GM19468 (cell line): ENCODE results near the gene LMF2.
"Not testable (repeated sequence)": the region's sequence is repeated elsewhere in the genome, so short reads cannot be mapped to it uniquely, and the experiment has no call there.

ENCODE experiments used
- ATAC-seq: cut with Tn5 transposase; IDR thresholded peaks from one replicate; pipeline ENCODE4 v1.9.1; 2021; ENCODE audit warnings: mild to moderate bottlenecking, moderate library complexity, moderate number of reproducible peaks; ENCODE audit not compliant: unreplicated experiment; ENCODE audit errors: extremely low read depth

LMF2 gene

DNA sequence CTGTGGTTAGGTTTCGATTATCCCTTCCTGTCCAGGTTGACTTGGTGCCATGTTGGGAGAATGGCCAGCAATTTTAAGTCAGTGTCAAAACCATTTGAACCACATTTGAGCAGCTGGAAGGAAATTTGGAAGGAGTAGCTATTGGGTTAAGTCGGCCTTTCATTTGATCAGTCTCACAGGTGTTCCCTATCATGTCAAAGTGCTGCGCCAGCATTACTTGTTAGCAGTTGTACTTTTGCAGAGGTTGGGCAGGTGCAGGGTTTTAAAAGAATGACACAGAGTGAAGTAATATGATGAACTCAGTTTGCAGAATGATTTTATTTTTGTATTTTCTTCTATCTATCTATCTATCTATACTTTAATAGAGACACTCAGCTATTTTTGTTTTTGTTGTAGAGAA lies 28.7 kb upstream of the LMF2 start:
- no peak for ATAC-seq

DNA sequence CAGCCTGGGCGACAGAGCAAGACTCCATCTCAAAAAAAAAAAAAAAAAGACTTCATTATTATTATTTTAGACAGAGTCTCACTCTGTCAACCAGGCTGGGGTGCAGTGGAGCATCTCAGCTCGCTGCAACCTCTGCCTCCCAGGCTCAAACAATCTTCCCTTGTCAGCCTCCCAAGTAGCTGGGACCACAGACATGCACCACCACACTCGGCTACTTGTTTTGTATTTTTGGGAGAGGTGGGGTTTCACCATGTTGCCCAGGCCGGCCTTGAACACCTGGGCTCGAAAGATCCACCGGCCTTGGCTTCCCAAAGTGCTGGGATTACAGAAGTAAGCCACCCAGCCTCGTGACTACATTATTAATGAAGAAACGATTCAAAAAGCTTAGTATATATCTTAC lies 27.6 kb upstream of the LMF2 start:
- ATAC-seq: no peak

DNA sequence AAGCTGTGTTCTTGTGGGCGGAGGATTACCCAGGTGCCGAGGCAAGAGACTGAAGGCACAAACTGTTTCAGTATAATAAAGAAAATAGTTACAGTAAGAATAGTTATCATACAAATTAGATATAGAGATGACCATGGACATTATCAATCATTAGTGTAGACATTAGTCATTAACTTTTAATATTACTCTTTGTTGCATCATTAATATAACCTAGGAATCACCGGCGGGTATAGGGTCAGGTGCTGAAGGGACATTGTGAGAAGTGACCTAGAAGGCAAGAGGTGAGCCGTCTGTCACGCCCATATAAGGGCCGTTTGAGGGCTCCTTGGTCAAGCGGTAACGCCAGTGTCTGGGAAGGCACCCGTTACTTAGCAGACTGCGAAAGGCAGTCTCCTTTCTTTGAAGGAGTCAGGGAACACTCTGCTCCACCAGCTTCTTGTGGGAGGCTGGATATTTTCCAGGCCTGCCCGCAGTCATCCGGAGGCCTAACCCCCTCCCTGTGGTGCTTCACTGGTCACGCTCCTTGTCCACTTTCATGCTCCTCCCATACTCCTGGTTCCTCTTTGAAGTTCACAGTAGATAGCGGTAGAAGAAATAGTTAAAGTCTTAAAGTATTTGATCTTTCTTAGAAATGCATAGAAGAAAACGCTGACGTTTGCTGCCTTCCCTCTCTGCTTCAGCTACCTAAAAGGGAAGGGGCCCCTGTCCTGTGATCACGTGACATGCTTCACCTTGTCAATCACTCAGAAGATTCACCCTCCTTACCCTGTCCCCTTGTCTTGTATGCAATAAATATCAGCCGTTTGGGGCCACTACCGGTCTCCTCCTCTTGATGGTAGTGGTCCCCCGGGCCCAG lies 26.6 kb upstream of the LMF2 start:
- ATAC-seq: not testable (repeated sequence)

DNA sequence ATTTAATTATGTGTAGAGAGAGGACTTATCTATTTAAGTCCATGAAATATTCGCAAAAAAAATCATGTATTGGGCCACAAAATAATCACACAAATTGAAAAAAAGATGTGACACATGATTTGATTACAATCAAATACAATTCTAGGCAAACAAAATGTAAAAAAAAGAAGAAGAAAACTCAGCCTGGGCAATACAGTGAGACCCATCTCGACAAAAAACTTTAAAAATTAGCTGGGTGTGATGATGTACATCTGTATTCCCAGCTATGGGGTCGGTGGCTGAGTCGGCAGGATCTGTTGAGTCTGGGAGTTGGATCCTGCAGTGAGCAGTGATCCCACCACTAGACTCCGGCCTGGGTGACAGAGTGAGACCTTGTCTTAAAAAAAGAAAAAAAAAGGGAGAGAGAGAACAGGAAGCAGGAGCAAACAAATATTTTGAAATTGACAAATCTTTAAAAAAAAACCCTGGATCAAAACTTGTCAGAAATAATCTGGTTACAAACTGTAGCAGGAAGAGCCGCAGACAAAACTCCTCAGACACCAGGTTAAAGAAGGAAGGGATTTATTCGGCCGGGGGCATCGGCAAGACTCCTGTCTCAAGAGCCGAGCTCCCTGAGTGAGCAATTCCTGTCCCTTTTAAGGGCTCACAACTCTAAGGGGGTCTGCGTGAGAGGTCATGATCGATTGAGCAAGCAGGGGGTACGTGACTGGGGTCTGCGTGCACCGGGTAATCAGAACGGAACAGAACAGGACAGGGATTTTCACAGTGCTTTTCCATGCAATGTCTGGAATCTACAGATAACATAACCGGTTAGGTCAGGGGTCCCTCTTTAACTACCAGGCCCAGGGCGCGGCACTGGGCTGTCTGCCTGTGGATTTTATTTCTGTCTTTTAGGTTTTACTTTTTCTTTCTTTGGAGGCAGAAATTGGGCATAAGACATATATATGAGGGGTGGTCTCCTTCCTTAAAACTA lies 25.6 kb upstream of the LMF2 start:
- ATAC-seq: no peak

DNA sequence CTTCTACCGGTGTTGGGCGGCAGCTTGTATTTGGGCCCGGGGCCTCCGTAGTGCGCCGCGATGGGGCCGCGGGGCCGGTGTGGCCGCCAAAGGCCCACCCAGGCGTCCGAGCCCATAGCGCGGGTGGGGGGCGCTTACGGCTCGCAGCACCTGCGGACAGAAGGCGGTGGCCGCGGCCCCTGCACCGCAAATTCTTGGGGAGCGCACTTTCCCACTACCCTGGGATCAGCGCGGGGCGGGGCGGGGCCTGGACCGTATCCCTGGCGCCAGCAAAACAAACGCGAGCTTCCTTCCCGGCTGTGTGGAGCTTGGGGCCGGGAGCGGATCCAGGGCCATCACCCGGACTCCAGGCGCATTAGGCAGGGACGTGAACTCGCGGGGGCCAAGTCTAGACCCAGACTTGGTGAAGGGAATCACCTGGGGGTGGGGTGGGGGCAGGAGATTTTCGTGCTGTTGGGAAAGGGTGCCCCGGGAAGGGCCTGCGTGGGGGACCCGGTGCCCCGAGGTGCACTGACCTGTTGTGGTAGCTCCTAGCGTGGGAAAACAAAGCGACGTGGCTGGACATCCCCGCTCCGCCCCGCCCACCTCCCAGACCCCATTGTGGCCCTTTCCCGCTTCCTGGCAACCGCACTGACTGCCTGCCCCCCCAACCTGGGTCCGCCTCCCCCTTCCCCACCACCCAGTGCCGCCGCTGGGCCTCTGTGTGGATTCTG lies 24.6 kb upstream of the LMF2 start:
- no peak for ATAC-seq

DNA sequence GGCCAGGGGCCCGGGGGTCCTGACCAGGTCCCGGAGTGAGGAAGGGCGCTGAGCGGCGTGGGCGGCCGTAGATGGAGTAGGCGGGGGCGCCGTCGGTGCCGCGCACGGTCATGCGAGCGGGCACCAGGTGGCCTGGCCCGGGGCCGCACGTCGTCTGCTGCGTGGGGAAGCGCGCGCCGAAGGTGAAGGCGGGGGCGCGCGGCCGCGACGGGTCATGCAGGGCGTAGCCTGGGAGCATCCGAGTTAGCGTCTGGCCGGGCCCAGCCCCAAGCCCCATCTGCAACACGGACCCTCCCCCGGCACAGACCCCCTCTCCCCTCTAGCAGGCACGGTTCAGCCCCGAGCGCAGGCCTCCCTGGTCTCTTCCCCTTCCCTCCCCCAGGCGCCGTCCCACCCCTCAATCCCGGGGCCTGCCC lies 24.1 kb upstream of the LMF2 start:
- no peak for ATAC-seq

DNA sequence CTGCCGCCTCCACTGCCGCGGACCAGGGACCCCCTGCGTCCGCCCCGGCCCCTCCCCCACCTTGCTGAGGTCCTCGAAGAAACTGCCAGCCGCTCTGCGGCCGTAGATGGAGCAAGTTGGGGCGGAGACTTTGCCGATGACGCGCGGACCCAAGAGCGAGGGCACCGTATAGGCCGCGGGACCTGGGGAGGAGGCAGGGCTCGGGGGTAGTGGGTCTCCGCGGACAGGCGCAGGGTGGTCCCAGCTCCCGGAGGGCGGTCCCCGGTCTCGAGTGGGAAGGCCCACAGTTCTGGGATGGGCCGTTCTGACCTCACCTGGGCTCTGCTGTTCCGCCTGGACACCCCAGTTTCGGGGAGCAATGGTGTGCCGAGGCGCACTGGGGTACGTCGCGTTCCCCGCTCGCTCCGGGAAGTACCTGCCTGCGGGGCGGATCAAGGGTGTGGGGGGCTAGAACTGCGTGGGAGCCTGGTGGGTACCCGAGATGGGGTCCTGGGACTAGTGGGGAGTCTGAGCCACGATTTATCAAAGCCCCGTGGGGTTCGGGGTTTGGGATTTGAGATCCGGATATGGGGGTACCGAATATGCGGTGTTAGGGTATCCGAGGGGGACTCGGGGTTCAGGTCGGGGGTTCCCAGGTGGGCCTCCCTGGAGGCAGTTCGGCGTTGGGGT lies 23.5 kb upstream of the LMF2 start:
- ATAC-seq: no peak

DNA sequence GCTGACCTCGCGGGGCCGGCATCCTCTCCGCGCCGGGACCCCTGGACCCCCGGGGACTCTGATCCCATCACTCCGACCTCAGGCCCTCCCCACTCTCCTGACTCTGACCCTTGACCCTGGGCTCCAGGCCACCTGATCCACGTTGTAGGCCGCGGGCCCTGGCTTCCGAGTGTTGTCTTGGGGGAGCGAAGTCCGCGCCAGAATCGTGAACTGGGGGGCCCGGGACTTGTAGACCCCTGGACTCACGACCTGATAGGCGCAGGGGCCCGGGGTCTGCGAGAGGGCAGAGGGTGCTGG lies 23.0 kb upstream of the LMF2 start:
- ATAC-seq: no peak

DNA sequence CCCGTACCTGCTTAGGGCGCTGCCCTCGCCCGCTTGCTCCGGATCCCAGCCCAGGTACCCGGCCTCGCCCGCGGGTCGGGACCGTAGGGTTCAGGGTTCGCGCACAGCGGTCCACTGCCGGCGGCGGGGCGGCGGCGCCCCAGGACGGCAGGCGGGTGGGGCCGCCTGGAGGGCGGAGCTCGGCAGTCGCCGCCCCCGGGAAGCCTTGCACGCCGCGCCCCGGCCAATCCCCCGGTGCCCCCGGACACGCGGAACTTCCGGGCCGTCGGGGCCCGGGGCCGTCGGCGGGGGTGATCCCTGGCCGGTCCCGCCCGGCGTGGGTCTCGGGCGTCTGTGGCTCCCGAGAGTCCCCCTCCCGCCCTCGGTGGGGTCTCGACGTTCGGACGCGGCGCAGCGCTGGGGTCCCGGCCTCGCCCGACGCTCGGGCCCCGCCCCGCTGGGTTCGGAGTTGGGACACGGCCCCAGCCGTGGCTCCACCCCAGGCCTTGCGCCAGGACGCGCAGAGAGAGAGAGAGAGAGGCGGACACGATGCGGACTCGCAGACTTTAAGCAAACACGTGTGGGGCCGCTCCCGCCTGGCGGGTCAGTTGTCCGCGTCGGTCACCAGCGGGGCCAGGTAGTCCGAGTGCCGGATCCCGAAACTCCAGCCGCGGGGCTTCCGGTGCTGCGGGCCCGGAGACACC lies 22.5 kb upstream of the LMF2 start, which contains the start of gene TYMP:
Gene TYMP, minus strand, starts transcription at position 116 of the 683 bp plus-strand sequence. CDS start 303 bp downstream, outside the sequence.
- ATAC-seq: no peak

DNA sequence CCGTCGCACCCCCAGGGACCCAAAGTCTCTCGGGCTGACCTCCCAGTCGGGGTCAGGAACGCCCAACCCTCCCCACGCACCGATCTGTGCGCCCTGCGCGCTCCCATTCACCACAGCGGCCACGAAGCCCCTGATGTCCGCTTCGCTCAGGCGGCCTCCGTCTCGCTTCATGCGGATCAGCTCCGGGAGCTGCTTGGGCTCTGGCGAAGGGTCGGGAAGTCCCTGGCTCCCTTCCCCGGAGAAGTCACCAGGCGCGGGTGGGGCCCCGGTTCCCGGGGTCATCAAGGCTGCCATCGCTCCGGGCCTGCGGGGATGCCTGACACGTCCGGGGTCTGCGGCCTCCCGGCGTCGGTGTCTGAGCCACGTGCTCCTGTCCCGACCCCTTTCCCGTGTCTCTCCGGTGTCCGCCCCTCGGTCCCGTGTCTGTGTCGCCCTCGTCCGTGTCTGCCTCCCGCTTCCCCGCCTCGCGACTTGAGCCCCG lies 22.0 kb upstream of the LMF2 start:
- no peak for ATAC-seq

DNA sequence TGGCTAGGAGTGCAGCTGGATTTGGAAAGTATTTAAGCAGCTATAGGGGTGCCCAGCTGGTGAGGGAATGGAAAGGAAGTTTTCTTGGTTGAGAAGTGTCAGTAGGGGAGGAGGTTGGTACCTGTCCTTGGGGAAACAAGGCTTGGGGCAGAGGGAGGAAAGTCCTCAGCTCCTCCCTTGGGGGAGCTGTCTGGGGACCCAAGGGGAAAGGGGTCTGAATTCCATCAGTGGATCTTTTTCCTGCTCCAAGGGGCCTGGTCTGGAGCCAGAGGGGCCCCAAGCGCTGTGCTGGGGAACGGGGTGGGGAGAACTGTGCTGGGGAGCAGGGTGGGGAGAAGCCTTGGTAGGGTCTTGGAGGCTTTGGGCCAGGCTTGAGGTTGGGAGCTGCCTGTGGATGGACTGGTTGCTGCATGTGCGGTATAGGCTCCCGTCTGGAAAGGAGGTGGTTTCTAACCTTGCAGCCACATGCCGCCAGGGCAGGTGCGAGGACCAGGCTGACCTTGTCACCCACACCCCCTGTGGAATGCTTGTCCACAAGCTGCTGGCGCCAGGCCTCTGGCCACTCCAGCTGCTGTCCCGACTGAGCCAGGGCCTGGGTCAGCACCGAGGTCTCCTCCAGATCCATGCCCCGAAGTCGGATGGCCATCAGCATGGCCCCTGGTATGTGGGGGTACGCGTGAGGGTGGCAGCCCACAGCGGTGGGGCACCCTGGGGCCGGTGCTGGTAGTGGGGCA lies 21.3 kb upstream of the LMF2 start:
- ATAC-seq: no peak

DNA sequence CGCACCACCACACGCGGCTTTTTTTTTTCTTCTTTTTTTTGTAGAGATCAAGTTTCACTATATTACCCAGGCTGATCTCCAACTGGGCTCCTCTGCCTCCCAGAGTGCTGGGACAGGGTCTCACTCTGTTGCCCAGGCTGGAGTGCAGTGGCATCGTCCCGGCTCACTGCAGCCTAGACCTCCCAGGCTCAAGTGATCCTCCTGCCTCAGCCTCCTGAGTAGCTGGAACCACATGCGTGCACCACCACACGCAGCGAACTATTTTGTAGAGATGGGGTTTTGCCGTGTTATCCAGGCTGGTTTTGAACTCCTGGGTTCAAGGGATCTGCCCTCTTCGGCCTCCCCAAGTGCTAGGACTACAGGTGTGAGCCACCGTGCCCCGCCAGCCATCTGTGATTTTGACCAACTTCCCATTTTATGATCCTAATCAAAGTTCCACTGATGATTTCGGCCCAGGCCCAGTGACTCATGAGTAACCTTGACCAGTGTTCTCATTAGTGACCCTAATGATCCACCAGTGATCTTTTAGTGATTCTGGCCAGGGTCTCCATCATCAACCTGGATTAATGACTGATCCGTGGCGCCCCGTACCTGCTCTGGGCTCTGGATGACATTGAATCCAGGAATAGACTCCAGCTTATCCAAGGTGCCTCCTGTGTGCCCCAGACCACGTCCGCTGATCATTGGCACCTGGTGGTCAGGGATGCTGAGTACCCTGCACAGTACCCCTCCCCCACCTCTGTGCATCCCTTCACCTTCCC lies 20.6 kb upstream of the LMF2 start:
- ATAC-seq: no peak

DNA sequence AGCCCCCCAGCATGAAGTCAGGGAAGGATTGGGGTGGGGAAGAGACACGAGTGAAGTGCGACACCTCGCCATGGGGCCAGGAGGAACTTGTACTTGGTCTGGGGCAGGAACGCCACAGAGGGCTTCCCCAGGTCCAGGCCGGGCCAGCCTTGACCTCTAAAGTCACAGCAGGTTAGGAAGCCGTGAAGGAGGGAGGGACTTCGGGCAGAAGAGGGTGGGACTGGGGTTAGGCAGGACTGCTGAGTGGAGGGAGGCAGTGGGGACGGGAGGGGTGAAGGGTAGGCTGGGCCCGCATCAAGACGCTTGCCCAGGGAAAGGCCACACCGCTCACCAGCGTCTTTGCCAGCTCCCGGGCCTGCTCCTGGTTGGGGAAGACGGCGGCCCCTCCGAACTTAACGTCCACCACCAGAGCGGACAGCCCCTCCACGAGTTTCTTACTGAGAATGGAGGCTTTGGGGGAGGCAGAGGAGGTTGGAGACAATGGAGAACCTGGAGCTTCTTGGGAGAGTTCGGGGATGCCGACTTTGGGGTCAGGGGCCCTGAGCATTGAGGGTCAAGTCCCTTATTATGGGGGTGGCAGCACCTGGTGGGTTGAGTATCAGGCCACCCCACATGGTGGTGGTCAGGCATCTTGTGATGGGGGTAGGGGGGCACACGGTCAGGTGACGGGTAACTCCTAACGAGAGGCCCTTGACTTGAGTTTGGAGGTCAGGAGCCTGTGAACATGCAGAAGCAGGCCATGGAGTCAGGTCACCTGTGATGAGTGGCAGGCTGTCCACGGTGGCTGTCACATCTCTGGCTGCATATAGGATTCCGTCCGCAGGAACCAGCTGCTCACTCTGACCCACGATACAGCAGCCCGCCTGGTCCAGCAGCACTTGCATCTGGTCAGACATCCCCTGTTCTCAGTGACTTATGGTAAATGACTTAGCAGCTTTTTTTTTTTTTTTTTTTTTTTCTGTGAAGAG lies 19.6 kb upstream of the LMF2 start:
- no peak for ATAC-seq

DNA sequence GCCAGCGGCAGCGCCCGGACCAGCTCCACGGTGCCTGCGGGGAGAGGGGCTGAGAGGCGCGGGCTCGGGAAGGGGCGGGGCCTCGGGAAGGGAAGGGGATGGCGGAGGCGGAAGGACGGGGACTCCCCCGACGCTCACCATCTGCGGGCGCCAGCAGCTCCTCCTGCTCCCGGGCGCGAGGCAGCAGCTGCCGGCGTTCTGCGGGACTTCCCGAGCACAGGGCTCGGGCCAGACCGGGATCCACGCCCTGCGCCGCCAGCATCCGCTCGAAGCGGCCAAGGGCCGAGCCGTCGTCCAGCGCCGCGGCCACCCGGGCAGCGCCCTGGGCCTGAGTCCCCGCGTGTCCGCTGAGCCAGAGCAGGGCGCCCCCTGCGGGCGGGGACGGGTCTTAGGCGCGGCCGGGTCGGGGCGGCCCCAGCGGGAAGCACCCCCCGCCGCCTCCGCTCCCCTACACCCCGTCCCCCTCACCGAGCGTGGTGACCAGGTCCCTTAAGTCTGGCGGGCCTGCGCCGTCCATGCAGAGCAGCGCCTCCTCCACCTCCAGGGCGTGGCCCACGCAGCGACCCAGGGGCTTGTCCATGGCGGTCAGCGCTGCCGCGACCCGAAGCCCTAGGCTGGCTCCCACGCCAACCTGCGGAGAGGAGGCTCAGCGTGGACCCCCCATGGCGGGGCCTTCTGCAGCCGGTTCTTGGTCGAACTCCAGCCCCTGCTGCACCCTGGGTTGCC lies 18.8 kb upstream of the LMF2 start:
- peak; percentile 2 for ATAC-seq

DNA sequence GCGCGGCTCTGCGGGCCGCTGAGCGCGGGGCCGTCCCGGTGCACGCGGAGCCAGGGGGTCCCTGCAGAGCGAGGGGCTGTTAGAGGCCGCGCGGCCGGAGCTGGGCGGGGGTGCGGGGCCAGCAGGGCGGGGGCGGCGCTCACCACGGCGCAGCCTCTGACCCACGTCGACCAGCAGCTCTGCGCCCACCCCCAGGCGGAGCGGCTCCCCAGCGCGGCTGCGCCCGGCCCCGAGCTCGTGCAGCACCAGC lies 18.3 kb upstream of the LMF2 start:
- no peak for ATAC-seq

DNA sequence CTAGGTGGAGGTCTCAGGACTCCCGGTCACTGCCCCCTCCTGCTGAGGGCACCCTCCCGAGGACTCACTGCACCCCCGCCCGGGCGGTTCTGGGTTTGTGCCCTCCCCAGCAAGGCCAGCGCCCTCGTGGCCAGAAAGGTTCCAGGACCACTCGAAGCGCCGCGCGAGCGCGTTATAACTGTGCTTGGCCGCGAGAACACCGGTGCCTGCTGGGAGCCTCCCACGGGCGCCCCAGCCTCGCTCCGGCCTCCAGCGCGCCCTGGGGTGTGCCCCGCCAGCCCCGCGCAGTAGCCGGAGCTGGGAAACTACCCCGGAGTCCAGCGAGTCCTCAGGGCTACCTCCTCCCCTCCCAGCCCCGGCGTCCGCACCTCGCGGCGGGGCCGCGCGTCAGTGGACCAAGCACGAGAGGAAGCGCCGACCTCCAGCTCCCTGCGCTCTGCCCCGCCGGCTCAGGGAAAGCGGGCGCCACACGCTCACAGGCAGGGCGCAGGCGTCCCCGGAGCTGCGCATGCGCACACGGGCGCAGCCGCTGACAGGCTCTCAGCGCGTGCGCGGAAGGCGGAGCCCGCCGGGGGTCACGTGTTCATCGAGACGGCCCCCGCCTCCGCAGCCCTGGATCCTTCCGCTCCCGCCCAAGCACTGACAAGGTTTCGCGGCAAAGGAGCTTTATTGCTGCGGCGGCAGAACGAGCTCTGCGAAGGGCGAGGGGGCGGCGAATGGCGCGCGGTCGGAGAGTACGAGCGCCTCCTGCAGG lies 17.8 kb upstream of the LMF2 start, which contains the start of gene SCO2:
Gene SCO2, minus strand, starts transcription at position 495 of the 754 bp plus-strand sequence. CDS start 1,187 bp downstream, outside the sequence.
- ATAC-seq: peak; percentile 15
